ENCODE results near the gene NOSIP.

NOSIP gene

GRCh38 chr19:49518033-49518432, 62.3 kb downstream of the NOSIP start:
- FAIRE-seq (no peak), DNase-seq (ENCODE audit: extremely low spot score, insufficient read length, low read depth) (no peak)

- DNase-seq (ENCODE audit: extremely low spot score, insufficient read length, low read depth) = no peak
- FAIRE-seq = no peak
These were observed 64.6 kb downstream of the NOSIP start for GRCh38 chr19:49515767-49516166.

GRCh38 chr19:49514151-49514550, 66.2 kb downstream of the NOSIP start:
- FAIRE-seq = no peak
- no peak for DNase-seq (ENCODE audit: extremely low spot score, insufficient read length, low read depth)

GRCh38 chr19:49513746-49514118, 66.6 kb downstream of the NOSIP start:
- DNase-seq (ENCODE audit: extremely low spot score, insufficient read length, low read depth) = no peak
- FAIRE-seq = no peak

GRCh38 chr19:49512970-49513745, 67.2 kb downstream of the NOSIP start:
- no peak for DNase-seq (ENCODE audit: extremely low spot score, insufficient read length, low read depth)
- FAIRE-seq = no peak

GRCh38 chr19:49507803-49508494, 72.4 kb downstream of the NOSIP start:
- FAIRE-seq = no peak
- no peak for DNase-seq (ENCODE audit: extremely low spot score, insufficient read length, low read depth)

GRCh38 chr19:49506575-49507105, 73.7 kb downstream of the NOSIP start:
- FAIRE-seq (peak; percentile 92), DNase-seq (ENCODE audit: extremely low spot score, insufficient read length, low read depth) (peak; percentile 59)

All from GM18507 (cell line).